RWPE1 (cell line): Measurements from ENCODE around the gene ARID1B.

Experiments used
- CTCF ChIA-PET: fragments of 350-600 bp; sonication (Branson Sonifier 250); formaldehyde crosslinking; extraction: SDS; loops from one replicate; lab custom pipeline; 2021; lab: Yijun Ruan, JAX
- POLR2A ChIA-PET: fragments of 400-600 bp; formaldehyde crosslinking; extraction: SDS; loops from one replicate; lab custom pipeline; 2020; ENCODE audit warnings: antibody characterized with exemption; ENCODE audit not compliant: low non-redundant PET; lab: Yijun Ruan, JAX
- DNase-seq: peaks from one replicate; pipeline ENCODE4 v3.0.0; 2012; ENCODE audit warnings: low spot score
- H3K27ac ChIP-seq: fragments of 450-650 bp; 2 replicates; pipeline ENCODE4 v1.5.1; 2017
- CTCF ChIP-seq: fragments of 450-650 bp; conservative IDR thresholded peaks from 2 replicates; pipeline ENCODE4 v1.5.1; 2017; ENCODE audit warnings: low read depth, mild to moderate bottlenecking

The ARID1B gene

GRCh38 chr6:157229713-157230112, 452.5 kb downstream of the ARID1B start:
- CTCF ChIA-PET: no interaction called here
- POLR2A ChIA-PET: no interaction called here
- no peak for DNase-seq
- H3K27ac ChIP-seq: no peak overlapping the region
- no peak for TF ChIP-seq CTCF

DNA sequence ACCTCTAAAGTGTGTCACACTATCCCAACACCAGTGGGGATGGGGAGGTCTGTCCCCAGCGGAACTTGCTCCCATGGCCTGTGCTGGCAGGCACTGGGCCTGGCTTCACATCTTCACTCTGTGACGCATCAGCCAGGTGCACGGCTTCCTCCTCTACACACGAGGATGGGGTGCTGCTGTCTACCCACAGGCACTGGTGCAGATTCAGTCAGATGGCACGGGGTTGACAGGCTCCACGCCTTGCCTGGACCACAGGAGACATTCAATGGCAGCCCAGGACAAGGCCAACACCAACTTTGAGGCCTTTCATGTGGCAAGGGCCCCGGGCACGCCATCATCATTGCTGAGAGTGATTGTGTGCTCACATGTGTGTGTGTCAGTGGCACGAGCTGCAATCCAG, 453.7 kb downstream of the ARID1B start:
- no peak for DNase-seq

GRCh38 chr6:157232161-157232895, 455.1 kb downstream of the ARID1B start:
- no peak for TF ChIP-seq CTCF
- ChIA-PET CTCF (interaction anchor here (1.0 kb wide), 1 partner anchor 11 kb away, joined by 3 read pairs; no protein-coding TSS in a partner anchor), POLR2A (no interaction called here)
- DNase-seq: no peak
- H3K27ac ChIP-seq: no peak overlapping the region

More for the DNA sequence above, 453.7 kb downstream of the ARID1B start:
- ChIA-PET POLR2A (no interaction called here), CTCF (no interaction called here)
- no peak overlapping the region for H3K27ac ChIP-seq
- no peak for TF ChIP-seq CTCF

DNA sequence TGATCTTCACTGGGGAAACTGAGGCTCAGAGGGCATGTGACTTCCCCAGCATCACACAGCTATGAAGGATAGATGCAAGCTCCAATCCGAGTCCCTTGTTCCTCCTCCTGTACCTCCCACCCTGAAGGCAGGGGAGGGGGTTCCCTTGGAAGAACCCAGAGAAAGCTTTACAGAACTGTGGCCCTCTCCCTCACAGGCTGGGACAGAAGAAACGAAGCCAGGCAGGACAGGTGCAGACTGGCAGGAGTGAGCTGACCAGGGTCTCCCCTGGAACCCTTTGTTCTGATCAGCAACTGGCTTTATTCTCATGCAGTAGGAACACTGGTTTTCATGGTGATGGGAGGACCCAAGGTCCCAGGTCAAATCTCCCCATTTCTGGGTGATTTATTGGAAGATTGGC, 456.0 kb downstream of the ARID1B start:
- ChIA-PET POLR2A (no interaction called here), CTCF (no interaction called here)
- H3K27ac ChIP-seq: no peak overlapping the region
- no peak for DNase-seq
- no peak for TF ChIP-seq CTCF

DNA sequence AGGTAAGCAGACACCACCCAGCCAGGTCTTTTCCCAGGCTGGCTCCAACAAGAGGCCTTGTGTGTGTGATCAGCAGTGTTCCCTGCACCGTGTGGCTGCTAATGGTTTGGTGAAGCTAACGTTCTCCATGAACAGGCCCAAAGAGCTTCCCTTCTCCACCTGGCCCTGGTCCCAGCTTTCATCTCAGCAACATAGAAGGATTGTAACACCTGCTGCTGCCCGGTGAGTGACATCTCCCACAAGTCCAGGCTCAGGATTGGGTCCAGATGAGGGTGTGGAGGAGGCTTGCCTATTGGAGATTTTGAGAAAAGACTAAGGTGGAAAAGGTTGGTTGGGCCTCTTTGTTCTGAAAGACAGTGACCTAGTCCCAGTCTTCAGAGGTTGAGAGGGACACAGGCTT, 456.5 kb downstream of the ARID1B start:
- H3K27ac ChIP-seq: no peak overlapping the region
- ChIA-PET POLR2A (no interaction called here), CTCF (no interaction called here)
- no peak for DNase-seq
- TF ChIP-seq CTCF: no peak

GRCh38 chr6:157235600-157236039, 458.4 kb downstream of the ARID1B start:
- no peak overlapping the region for H3K27ac ChIP-seq
- ChIA-PET POLR2A (no interaction called here), CTCF (interaction anchor here (0.5 to 2.3 kb wide), 7 partner anchors 9 to 1214 kb away, joined by 3 to 9 read pairs (median 3); no protein-coding TSS in a partner anchor)
- peak; percentile 57 for TF ChIP-seq CTCF
- peak; percentile 20 for DNase-seq
